Neutrophil (primary cell): ENCODE measurements around the gene CDKAL1.

Experiments used
- H3K27ac ChIP-seq: fragments of 200-600 bp; sonication (generic); 2 replicates; pipeline ENCODE4 v1.5.1; 2016; ENCODE audit warnings: mild to moderate bottlenecking, moderate library complexity
- H3K27me3 ChIP-seq: fragments of 200-600 bp; sonication (generic); 2 replicates; pipeline ENCODE4 v1.6.0; 2016; ENCODE audit warnings: mild to moderate bottlenecking
- H3K36me3 ChIP-seq: fragments of 200-600 bp; sonication (generic); 2 replicates; pipeline ENCODE4 v1.5.1; 2017
- H3K4me1 ChIP-seq, 2 experiments: fragments of 200-600 bp in 1 of 2; sonication (generic) in 1 of 2; 1 replicate in 1 of 2; 2 replicates in 1 of 2; pipeline versions ENCODE4 v1.5.1 to v1.6.1; 2013 to 2016; ENCODE audit warnings: low read depth in 1 of 2, low read length in 1 of 2, mild to moderate bottlenecking in 1 of 2, moderate library complexity in 1 of 2; ENCODE audit not compliant: control insufficient read depth in 1 of 2, insufficient read depth in 1 of 2
- H3K4me3 ChIP-seq, 2 experiments: fragments of 200-600 bp in 1 of 2; sonication (generic) in 1 of 2; 1 replicate in 1 of 2; 2 replicates in 1 of 2; pipeline ENCODE4 v1.5.1; 2013 to 2016; ENCODE audit warnings: low read depth in 1 of 2, low read length in 1 of 2, mild to moderate bottlenecking in 1 of 2, moderate library complexity in 1 of 2
- H3K9me3 ChIP-seq: fragments of 200-600 bp; sonication (generic); 2 replicates; pipeline ENCODE4 v1.5.1; 2016
- CTCF ChIP-seq: fragments of 200-600 bp; sonication (generic); IDR thresholded peaks from 2 replicates; pipeline ENCODE4 v1.5.1; 2016; ENCODE audit warnings: antibody characterized with exemption

Gene CDKAL1

GRCh38 chr6:20870493-20870892 lies 336.2 kb downstream of the CDKAL1 start:
- H3K27me3 ChIP-seq: no peaks in the 10 kb centered on the region
- no peaks in the 10 kb centered on the region for H3K9me3 ChIP-seq

GRCh38 chr6:20873425-20874190 lies 339.4 kb downstream of the CDKAL1 start:
- Histone ChIP-seq H3K36me3 (no peaks in the 10 kb centered on the region), H3K4me1 (no peaks in the 10 kb centered on the region), H3K9me3 (no peaks in the 10 kb centered on the region), H3K27me3 (no peaks in the 10 kb centered on the region), H3K4me3 (no peak overlapping the region), H3K27ac (no peak overlapping the region)
- no peak for TF ChIP-seq CTCF

More at GRCh38 chr6:20870493-20870892, 336.2 kb downstream of the CDKAL1 start:
- Histone ChIP-seq H3K4me1 (no peaks in the 10 kb centered on the region), H3K4me3 (no peak overlapping the region), H3K27ac (no peak overlapping the region), H3K36me3 (no peaks in the 10 kb centered on the region)
- TF ChIP-seq CTCF: no peak

- no peaks in the 10 kb centered on the region for H3K4me1 ChIP-seq
- no peak overlapping the region for H3K4me3 ChIP-seq
- no peaks in the 10 kb centered on the region for H3K36me3 ChIP-seq
- no peaks in the 10 kb centered on the region for H3K27me3 ChIP-seq
- no peaks in the 10 kb centered on the region for H3K9me3 ChIP-seq
- H3K27ac ChIP-seq: no peak overlapping the region
- no peak for TF ChIP-seq CTCF
Observed at GRCh38 chr6:20875369-20875963, 341.2 kb downstream of the CDKAL1 start.

GRCh38 chr6:20876036-20876435 lies 341.8 kb downstream of the CDKAL1 start:
- TF ChIP-seq CTCF: no peak
- Histone ChIP-seq H3K4me1 (no peaks in the 10 kb centered on the region), H3K36me3 (no peaks in the 10 kb centered on the region), H3K27me3 (no peaks in the 10 kb centered on the region), H3K4me3 (no peak overlapping the region), H3K27ac (no peak overlapping the region), H3K9me3 (no peaks in the 10 kb centered on the region)

GRCh38 chr6:20876561-20876960 lies 342.3 kb downstream of the CDKAL1 start:
- H3K4me3 ChIP-seq: no peak overlapping the region
- no peaks in the 10 kb centered on the region for H3K36me3 ChIP-seq
- no peak for TF ChIP-seq CTCF
- no peaks in the 10 kb centered on the region for H3K27me3 ChIP-seq
- no peaks in the 10 kb centered on the region for H3K4me1 ChIP-seq
- no peaks in the 10 kb centered on the region for H3K9me3 ChIP-seq
- H3K27ac ChIP-seq: no peak overlapping the region
